ENCODE measurements around the gene TMBIM6. TPM values are rescaled to one million over a fixed set of nuclear protein-coding genes. Genes with fewer than 3 reads are reported as not detected.

Gene TMBIM6
- polyA plus RNA-seq, 1 of the 3 experiments (the other 2 are of a cell fraction): 290 TPM

GRCh38 chr12:49789992-49790391, 48.6 kb downstream of the TMBIM6 start:
- Histone ChIP-seq H3K27ac (ENCODE audit: low read depth in 2 of 2, low read length in 1 of 2) (no peak overlapping the region), H3K36me3 (replicated peaks in 1 of 2; ENCODE audit: control insufficient read depth in 1 of 2, insufficient read depth in 2 of 2, low read length in 1 of 2) (peaks cover 9 to 24% of the 10 kb centered on the region in 2 experiments), H3K4me1 (ENCODE audit: control insufficient read depth in 1 of 2, insufficient read depth in 2 of 2, low read depth in 1 of 2, low read length in 1 of 2) (no peaks in the 10 kb centered on the region), H2AFZ (ENCODE audit: low read depth) (no peak overlapping the region), H3K4me2 (no peak overlapping the region), H4K20me1 (ENCODE audit: insufficient read depth) (no peaks in the 10 kb centered on the region), H3K79me2 (ENCODE audit: insufficient read depth) (no peaks in the 10 kb centered on the region), H3F3A (replicated peaks; ENCODE audit: insufficient read depth) (peaks cover 4% of the 10 kb centered on the region), H3K9ac (no peak overlapping the region), H3K27me3 (ENCODE audit: insufficient read depth) (no peaks in the 10 kb centered on the region), H3K9me2 (no peaks in the 10 kb centered on the region), H3K4me3 (ENCODE audit: low read depth in 2 of 2, low read length in 1 of 2) (no peak overlapping the region), H3K9me3 (no peaks in the 10 kb centered on the region)
- TF ChIP-seq MXI1 (IDR thresholded peaks at IDR 0.05; ENCODE audit: low read depth, low read length) (no peak), NFIC (IDR thresholded peaks at IDR 0.05; ENCODE audit: borderline replicate concordance) (no peak), CTCF (IDR thresholded peaks at IDR 0.05) (peak; percentile 17; the same call in 1 of the 2 replicates)
- no peak for DNase-seq
- ChIA-PET CTCF (interaction anchor here (1.1 to 2.4 kb wide), 2 partner anchors 12 to 49 kb away, joined by 3 to 7 read pairs; no protein-coding TSS in a partner anchor), POLR2A (no interaction called here)
- WGBS (ENCODE audit: low lambda C conversion rate): 94% methylated on average over 3 of the region's 3 CpGs

GRCh38 chr12:49790741-49791555, 49.6 kb downstream of the TMBIM6 start:
- CTCF ChIA-PET: interaction anchor here (1.1 to 2.4 kb wide), 2 partner anchors 13 to 48 kb away, joined by 3 to 7 read pairs; no protein-coding TSS in a partner anchor
- Histone ChIP-seq H3K79me2 (ENCODE audit: insufficient read depth) (no peaks in the 10 kb centered on the region), H4K20me1 (ENCODE audit: insufficient read depth) (no peaks in the 10 kb centered on the region), H3K27me3 (ENCODE audit: insufficient read depth) (no peaks in the 10 kb centered on the region), H3K9ac (no peak overlapping the region), H3K36me3 (replicated peaks in 1 of 2; ENCODE audit: control insufficient read depth in 1 of 2, insufficient read depth in 2 of 2, low read length in 1 of 2) (peaks cover 9 to 28% of the 10 kb centered on the region in 2 experiments), H3K27ac (ENCODE audit: low read depth in 2 of 2, low read length in 1 of 2) (no peak overlapping the region), H3K9me2 (no peaks in the 10 kb centered on the region), H3K4me1 (ENCODE audit: control insufficient read depth in 1 of 2, insufficient read depth in 2 of 2, low read depth in 1 of 2, low read length in 1 of 2) (no peaks in the 10 kb centered on the region), H3K9me3 (no peaks in the 10 kb centered on the region), H3F3A (replicated peaks; ENCODE audit: insufficient read depth) (peaks cover 4% of the 10 kb centered on the region), H2AFZ (ENCODE audit: low read depth) (no peak overlapping the region), H3K4me3 (ENCODE audit: low read depth in 2 of 2, low read length in 1 of 2) (no peak overlapping the region), H3K4me2 (no peak overlapping the region)
- WGBS (ENCODE audit: low lambda C conversion rate): 92% methylated on average over 21 of the region's 22 CpGs
- no peak for DNase-seq
- TF ChIP-seq FOXJ3 (CRISPR knock-in tag; IDR thresholded peaks at IDR 0.05) (no peak), FOXM1 (IDR thresholded peaks at IDR 0.05; ENCODE audit: low read depth) (no peak), POLR2AphosphoS5 (IDR thresholded peaks at IDR 0.05; ENCODE audit: low read depth, low read length) (no peak), MAX (IDR thresholded peaks at IDR 0.05; ENCODE audit: low read depth) (no peak), MEF2A (IDR thresholded peaks at IDR 0.05; ENCODE audit: borderline replicate concordance, low read depth) (no peak), SIN3A (IDR thresholded peaks at IDR 0.05; ENCODE audit: borderline replicate concordance, low read depth, low read length) (no peak), EP300 (IDR thresholded peaks at IDR 0.05; ENCODE audit: borderline replicate concordance in 1 of 2, low read depth in 1 of 2, low read length in 1 of 2) (no peak), TAF1 (IDR thresholded peaks at IDR 0.05; ENCODE audit: borderline replicate concordance, low read depth, low read length) (no peak), TEAD4 (IDR thresholded peaks at IDR 0.05; ENCODE audit: borderline replicate concordance, insufficient read depth) (no peak)
- POLR2A ChIA-PET: no interaction called here

All from SK-N-SH (cell line).